Heart left ventricle (tissue), 16 donors: ENCODE data around the gene GFRAL. TPM values are rescaled to one million over a fixed set of nuclear protein-coding genes. Genes with fewer than 3 reads are reported as not detected.

ENCODE experiments used
- ATAC-seq, 4 donors: fragments of 200-7000 bp; cut with Tn5 transposase; one replicate each; pipeline ENCODE4 v1.9.1; 2020 to 2022; ENCODE audit warnings: moderate library complexity in 4 of 4, mild to moderate bottlenecking in 3 of 4, moderate number of reproducible peaks in 1 of 4
- DNase-seq, 5 donors: peaks; one replicate each; pipeline ENCODE4 v3.0.0-alpha.2; 2020
- H3K27ac ChIP-seq, 12 donors: fragments of 200-600 bp; sonication (generic) in 4 of 12; one replicate each; pipeline versions ENCODE4 v1.5.0 to v1.8.0; 2016 to 2022; ENCODE audit warnings: mild to moderate bottlenecking in 2 of 12
- H3K27me3 ChIP-seq, 9 donors: fragments of 200-600 bp; sonication (generic) in 2 of 9; one replicate each; pipeline versions ENCODE4 v1.5.1 to v1.8.0; 2016 to 2022; ENCODE audit warnings: mild to moderate bottlenecking in 3 of 9
- H3K36me3 ChIP-seq, 9 donors: fragments of 200-600 bp; sonication (generic) in 2 of 9; one replicate each; pipeline versions ENCODE4 v1.5.0 to v1.8.0; 2018 to 2022; ENCODE audit warnings: mild to moderate bottlenecking in 2 of 9
- H3K4me1 ChIP-seq, 12 donors: fragments of 200-600 bp; sonication (generic) in 4 of 12; one replicate each; pipeline versions ENCODE4 v1.5.0 to v1.8.0; 2016 to 2022; ENCODE audit warnings: mild to moderate bottlenecking in 3 of 12
- H3K4me3 ChIP-seq, 12 donors: fragments of 200-600 bp; sonication (generic) in 4 of 12; one replicate each; pipeline versions ENCODE4 v1.5.0 to v1.8.0; 2017 to 2022; ENCODE audit warnings: mild to moderate bottlenecking in 9 of 12, moderate library complexity in 4 of 12
- H3K9me3 ChIP-seq, 12 donors: fragments of 200-600 bp; sonication (generic) in 4 of 12; one replicate each; pipeline versions ENCODE4 v1.5.0 to v1.8.0; 2016 to 2022; ENCODE audit warnings: mild to moderate bottlenecking in 1 of 12
- POLR2A ChIP-seq, 2 donors: fragments of 450-650 bp; IDR thresholded peaks; one replicate each; pipeline ENCODE4 v1.6.1; 2017; ENCODE audit warnings: antibody characterized with exemption in 2 of 2, mild to moderate bottlenecking in 2 of 2, moderate library complexity in 2 of 2
- WGBS, 4 donors: extraction: QIAGEN DNeasy Blood & Tissue Kit in 2 of 4; methylation state at CpG; one replicate each; pipeline versions ENCODE4 v1.1.5 to v1.1.7; 2013 to 2018; 5-methylcytosine and 5-hydroxymethylcytosine counted together
- intact Hi-C, 10 donors: fragments of 100-400 bp; cut with DNase I; formaldehyde crosslinking; loops; one replicate each; pipeline versions ENCODE4 v1.11.1 to v1.14.2; 2022
- long read RNA-seq, 3 donors: library from polyadenylated mRNA; unstranded; transcript quantifications; one replicate each; pipeline ENCODE4 v2.0.0, GENCODE V29; 2020 to 2021
- polyA plus RNA-seq, 2 donors: library from polyadenylated mRNA; stranded (reverse); fragments of 200-250 nt; gene quantifications; one replicate each; pipeline ENCODE4 v1.2.3, GENCODE V29; 2013
- total RNA-seq, 9 donors: library from RNA; depleted of rRNA in 2 of 9; stranded (reverse); fragments of >200 nt in 2 of 9; fragmentation: NEBNext Ultra II Directional in 3 of 9; extraction: Animal tissue kit (Norgen Biotek cat#: 25700) in 3 of 9; gene quantifications; one replicate each; pipeline versions ENCODE4 v1.1.0 to v1.2.4, GENCODE V29; 2016 to 2023
- TF ChIP-seq, protein P1 (sequence below), 12 donors: fragments of 200-600 bp; sonication (generic) in 4 of 12; IDR thresholded peaks; one replicate each; pipeline versions ENCODE4 v1.5.0 to v1.8.0; 2018 to 2022; ENCODE audit warnings: antibody characterized with exemption in 12 of 12, mild to moderate bottlenecking in 5 of 12
- donor health status: ischemic (EF 13 %, LVEDD 7.1; RV severe dilation, severe dysfunction).
- donor health status: healthy with polysubstance abuse.
- donor health status: DM: no; HTN: yes; CAD: no.
- donor health status: DM: no; HTN: no; CAD: no.
- donor health status: ischemic (EF 25% LVEDD 6.9; RV normal size, moderate dysfunction).
- donor health status: ischemic (EF 25% LVEDD 5.7; RV mildly dilated, moderate dysfunction).
- donor health status: healthy.
- donor health status: DM: yes; HTN: yes; CAD: no.
- donor health status: ischemic (EF 35%, LVEDD 5.7; RV mildly dilated, moderate dysfunction).
- donor health status: nonischemic (EF 11% LVEDD 7.7; RV severe dilation, severe dysfunction).
- donor health status: DM: yes; HTN: yes; CAD: no.
- donor health status: PGD.
- donor health status: ischemic (EF 29% LVEDD 5.4; RV normal size, mild dysfunction).
- donor health status: nonischemic (EF 23%, LVEDD 6.1; RV moderate dilation, normal function).

GFRAL gene, protein sequence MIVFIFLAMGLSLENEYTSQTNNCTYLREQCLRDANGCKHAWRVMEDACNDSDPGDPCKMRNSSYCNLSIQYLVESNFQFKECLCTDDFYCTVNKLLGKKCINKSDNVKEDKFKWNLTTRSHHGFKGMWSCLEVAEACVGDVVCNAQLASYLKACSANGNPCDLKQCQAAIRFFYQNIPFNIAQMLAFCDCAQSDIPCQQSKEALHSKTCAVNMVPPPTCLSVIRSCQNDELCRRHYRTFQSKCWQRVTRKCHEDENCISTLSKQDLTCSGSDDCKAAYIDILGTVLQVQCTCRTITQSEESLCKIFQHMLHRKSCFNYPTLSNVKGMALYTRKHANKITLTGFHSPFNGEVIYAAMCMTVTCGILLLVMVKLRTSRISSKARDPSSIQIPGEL
- total RNA-seq (not detected), polyA plus RNA-seq (not detected)
- long read RNA-seq, donor 1 = 0 reads
- long read RNA-seq, donor 2 = 0 reads
- long read RNA-seq, donor 3 = 0 reads

DNA sequence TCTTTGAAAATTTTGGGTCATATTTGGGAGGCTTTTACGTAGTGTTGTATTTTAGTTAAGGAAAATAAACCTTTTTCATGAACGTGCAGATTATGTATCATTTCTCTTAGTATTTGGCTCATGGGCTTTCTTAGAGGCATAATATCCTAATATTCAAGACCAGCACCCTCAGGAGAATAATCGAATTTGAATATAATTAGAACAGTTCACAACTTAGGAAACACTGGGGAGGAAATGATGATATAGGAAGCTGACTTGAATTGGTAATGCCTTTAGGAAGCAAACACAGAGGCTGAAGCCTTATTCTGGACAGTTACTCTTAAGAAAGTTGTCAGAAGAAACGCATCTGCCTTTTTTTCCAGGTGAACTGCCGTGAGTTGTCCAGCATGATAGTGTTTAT lies at the start of gene GFRAL:
Gene GFRAL (plus strand): TSS at position 301 of the 400 bp plus-strand sequence. CDS start 86 bp downstream, at position 387.
- WGBS, 4 donors = 66 to 75% (median 73%) methylated on average over 5 of the region's 5 CpGs
- H3K36me3 ChIP-seq = no peaks in the 10 kb centered on the region
- no peak within 1 kb of the TSS for H3K4me3 ChIP-seq
- no peaks in the 10 kb centered on the region for H3K9me3 ChIP-seq
- ATAC-seq = no peak
- no peaks in the 10 kb centered on the region for H3K27me3 ChIP-seq
- no peak for TF ChIP-seq POLR2A (IDR thresholded peaks at IDR 0.05)
- TF ChIP-seq, protein P1, sequence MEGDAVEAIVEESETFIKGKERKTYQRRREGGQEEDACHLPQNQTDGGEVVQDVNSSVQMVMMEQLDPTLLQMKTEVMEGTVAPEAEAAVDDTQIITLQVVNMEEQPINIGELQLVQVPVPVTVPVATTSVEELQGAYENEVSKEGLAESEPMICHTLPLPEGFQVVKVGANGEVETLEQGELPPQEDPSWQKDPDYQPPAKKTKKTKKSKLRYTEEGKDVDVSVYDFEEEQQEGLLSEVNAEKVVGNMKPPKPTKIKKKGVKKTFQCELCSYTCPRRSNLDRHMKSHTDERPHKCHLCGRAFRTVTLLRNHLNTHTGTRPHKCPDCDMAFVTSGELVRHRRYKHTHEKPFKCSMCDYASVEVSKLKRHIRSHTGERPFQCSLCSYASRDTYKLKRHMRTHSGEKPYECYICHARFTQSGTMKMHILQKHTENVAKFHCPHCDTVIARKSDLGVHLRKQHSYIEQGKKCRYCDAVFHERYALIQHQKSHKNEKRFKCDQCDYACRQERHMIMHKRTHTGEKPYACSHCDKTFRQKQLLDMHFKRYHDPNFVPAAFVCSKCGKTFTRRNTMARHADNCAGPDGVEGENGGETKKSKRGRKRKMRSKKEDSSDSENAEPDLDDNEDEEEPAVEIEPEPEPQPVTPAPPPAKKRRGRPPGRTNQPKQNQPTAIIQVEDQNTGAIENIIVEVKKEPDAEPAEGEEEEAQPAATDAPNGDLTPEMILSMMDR (IDR thresholded peaks at IDR 0.05) = no peak
- intact Hi-C loops = no loop called here
- no peaks in the 10 kb centered on the region for H3K4me1 ChIP-seq
- no peak within 1 kb of the TSS for H3K27ac ChIP-seq
- no peak for DNase-seq

DNA sequence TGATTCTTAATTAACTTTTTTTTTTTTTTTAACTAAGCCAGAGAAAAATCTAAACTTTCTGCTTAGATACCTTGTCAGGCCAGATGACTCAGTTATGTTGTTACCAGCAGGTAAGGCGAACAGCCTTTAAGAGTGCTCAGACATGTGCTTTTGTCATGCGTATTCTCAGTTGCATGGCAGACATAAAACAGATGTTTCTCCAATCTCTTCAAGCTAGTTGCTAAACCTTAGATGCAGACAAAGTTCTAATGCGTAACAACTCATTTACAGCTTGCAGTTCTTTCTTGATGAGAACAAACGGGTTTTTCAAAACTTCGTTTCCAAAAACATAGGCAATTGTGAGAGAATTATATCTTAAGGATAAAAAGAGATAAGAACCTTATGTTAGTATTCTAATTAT lies 49.6 kb upstream of the GFRAL start:
- no peaks in the 10 kb centered on the region for H3K9me3 ChIP-seq
- H3K36me3 ChIP-seq = no peaks in the 10 kb centered on the region
- intact Hi-C loops = loop anchor here (2.0 to 10.0 kb wide), 13 partner anchors 165 to 1017 kb away; no protein-coding TSS in a partner anchor
- no peaks in the 10 kb centered on the region for H3K27me3 ChIP-seq
- peak overlapping the region in 5 of 12 donors; percentile 13 to 39 (median 22) for H3K4me3 ChIP-seq
- 27 to 52% (median 37%) methylated on average over 5 of the region's 5 CpGs for WGBS, 4 donors
- DNase-seq (no peak), ATAC-seq (peak in 1 of 4 donors; percentile 54)
- TF ChIP-seq, protein P1 (IDR thresholded peaks at IDR 0.05) = no peak
- no peak for TF ChIP-seq POLR2A (IDR thresholded peaks at IDR 0.05)
- H3K27ac ChIP-seq = peak overlapping the region in 5 of 12 donors; percentile 4 to 50 (median 41)
- peaks cover 0 to 6% (median 0%) of the 10 kb centered on the region in 12 donors for H3K4me1 ChIP-seq

DNA sequence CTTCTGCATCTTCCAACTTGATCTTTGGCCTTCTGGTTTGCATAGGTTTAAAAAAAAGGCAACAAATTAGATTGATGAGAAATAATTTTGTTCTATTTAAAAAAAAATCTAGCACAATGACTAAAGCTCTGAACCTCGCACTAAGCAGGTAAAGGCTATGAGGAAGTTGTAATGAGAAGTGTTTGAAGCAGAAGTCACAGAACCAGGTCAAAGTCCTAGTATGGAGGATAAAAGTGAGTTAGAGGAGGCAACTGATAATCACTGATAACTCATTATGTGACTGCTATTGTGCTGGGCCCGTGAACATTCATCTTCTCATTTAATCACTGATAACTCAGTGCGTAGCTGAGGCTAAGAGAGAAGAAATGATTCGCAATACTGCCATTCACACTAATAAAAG lies 46.1 kb upstream of the GFRAL start:
- Histone ChIP-seq H3K27ac (no peak overlapping the region), H3K4me1 (peaks cover 0 to 6% (median 0%) of the 10 kb centered on the region in 12 donors), H3K36me3 (no peaks in the 10 kb centered on the region), H3K27me3 (no peaks in the 10 kb centered on the region), H3K4me3 (no peak overlapping the region), H3K9me3 (no peaks in the 10 kb centered on the region)
- intact Hi-C loops = no loop called here
- WGBS, 4 donors = 68 to 84% (median 82%) methylated on average over 4 of the region's 4 CpGs
- DNase-seq (no peak), ATAC-seq (no peak)
- TF ChIP-seq, protein P1 (IDR thresholded peaks at IDR 0.05) = no peak
- no peak for TF ChIP-seq POLR2A (IDR thresholded peaks at IDR 0.05)

DNA sequence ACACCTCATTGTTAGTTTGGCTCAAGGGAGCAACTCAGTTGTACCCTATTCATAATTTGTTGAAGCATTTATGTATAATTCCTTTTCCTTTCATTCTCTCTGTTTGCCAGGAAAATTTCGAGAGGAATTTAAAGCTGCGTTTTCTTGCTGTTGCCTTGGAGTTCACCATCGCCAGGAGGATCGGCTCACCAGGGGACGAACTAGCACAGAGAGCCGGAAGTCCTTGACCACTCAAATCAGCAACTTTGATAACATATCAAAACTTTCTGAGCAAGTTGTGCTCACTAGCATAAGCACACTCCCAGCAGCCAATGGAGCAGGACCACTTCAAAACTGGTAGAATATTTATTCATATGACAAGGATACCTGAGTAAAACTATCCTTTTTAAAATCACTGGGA lies 45.2 kb upstream of the GFRAL start:
- TF ChIP-seq, protein P1 (IDR thresholded peaks at IDR 0.05) = no peak
- no peak for TF ChIP-seq POLR2A (IDR thresholded peaks at IDR 0.05)
- DNase-seq (no peak), ATAC-seq (no peak)
- no peaks in the 10 kb centered on the region for H3K36me3 ChIP-seq
- peaks cover 0 to 3% (median 0%) of the 10 kb centered on the region in 12 donors for H3K4me1 ChIP-seq
- H3K27ac ChIP-seq = no peak overlapping the region
- WGBS, 4 donors = 4 to 25% (median 13%) methylated on average over 6 of the region's 6 CpGs
- no peaks in the 10 kb centered on the region for H3K27me3 ChIP-seq
- intact Hi-C loops = no loop called here
- no peaks in the 10 kb centered on the region for H3K9me3 ChIP-seq
- no peak overlapping the region for H3K4me3 ChIP-seq
